ENCODE data around the gene CDH23.

DNA sequence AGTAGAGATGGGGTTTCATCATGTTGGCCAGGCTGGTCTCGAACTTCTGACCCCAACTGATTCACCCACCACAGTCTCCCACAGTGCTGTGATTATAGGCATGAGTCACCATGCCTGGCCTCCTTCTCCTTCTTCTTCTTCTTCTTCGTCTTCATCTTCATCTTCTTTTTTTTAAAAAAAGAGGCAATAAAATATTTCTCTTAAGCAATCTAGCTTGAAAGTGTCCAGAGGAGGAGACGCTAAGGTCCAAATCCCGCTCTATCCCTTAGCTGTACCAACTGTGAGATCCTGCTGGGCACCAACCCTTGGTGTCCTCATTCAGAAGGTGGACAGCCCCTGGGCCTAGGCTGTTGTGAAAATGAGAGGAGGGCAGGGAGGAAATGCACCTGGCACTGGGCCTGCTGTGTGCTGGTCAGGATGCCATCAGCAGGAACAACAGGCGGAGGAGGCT, 468.2 kb downstream of the CDH23 start:
- TF ChIP-seq, protein P1, sequence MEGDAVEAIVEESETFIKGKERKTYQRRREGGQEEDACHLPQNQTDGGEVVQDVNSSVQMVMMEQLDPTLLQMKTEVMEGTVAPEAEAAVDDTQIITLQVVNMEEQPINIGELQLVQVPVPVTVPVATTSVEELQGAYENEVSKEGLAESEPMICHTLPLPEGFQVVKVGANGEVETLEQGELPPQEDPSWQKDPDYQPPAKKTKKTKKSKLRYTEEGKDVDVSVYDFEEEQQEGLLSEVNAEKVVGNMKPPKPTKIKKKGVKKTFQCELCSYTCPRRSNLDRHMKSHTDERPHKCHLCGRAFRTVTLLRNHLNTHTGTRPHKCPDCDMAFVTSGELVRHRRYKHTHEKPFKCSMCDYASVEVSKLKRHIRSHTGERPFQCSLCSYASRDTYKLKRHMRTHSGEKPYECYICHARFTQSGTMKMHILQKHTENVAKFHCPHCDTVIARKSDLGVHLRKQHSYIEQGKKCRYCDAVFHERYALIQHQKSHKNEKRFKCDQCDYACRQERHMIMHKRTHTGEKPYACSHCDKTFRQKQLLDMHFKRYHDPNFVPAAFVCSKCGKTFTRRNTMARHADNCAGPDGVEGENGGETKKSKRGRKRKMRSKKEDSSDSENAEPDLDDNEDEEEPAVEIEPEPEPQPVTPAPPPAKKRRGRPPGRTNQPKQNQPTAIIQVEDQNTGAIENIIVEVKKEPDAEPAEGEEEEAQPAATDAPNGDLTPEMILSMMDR (optimal IDR thresholded peaks at IDR 0.05 in 1 of 3, IDR thresholded peaks at IDR 0.05 in 1 of 3, conservative IDR thresholded peaks at IDR 0.05 in 1 of 3; ENCODE audit: extremely low read depth in 1 of 3, insufficient read depth in 2 of 3, low read length in 3 of 3): no peak
- TF ChIP-seq EZH2 (IDR thresholded peaks at IDR 0.05; ENCODE audit: low read length): no peak
